AG08395 (cell line): ENCODE results near the gene MYRFL.
A peak's percentile ranks its signal among the peaks of the same experiment; 100 is the strongest.
"Not testable (repeated sequence)": the region's sequence is repeated elsewhere in the genome, so short reads cannot be mapped to it uniquely, and the experiment has no call there.

Experiments
- DNase-seq: peaks from one replicate; pipeline ENCODE4 v3.0.0; 2012; ENCODE audit warnings: mixed read lengths, low spot score

Gene MYRFL

DNA sequence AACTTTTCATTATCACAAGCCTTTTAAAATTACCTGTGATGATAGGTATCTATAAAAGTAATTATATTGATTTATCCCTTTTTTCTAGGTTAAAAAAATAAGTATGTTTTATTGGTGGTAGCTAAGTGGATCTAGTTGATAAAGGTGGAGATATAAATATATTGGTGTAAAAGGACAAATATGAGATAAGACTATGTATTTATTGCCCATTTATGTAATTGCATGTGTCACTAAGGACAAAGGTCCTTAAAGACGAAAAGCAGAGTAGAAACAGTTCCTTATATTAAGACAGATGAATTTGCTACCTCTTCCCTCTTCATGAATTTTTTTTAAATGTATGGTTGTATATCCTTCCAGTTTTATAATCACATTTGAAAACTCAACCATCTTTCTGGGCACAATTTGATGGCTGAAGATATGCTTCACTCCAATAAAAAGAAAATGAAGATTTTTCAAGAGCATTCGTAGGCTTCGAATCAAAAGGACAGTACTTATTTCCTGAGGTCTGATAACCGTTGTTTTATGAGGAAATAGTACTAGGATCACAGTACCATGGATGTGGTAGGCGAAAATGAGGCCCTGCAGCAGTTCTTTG lies at the start of gene MYRFL:
Gene MYRFL, plus strand, starts transcription at position 262 of the 595 bp plus-strand sequence. Its CDS starts 291 bp downstream, at position 553.
- no peak for DNase-seq

DNA sequence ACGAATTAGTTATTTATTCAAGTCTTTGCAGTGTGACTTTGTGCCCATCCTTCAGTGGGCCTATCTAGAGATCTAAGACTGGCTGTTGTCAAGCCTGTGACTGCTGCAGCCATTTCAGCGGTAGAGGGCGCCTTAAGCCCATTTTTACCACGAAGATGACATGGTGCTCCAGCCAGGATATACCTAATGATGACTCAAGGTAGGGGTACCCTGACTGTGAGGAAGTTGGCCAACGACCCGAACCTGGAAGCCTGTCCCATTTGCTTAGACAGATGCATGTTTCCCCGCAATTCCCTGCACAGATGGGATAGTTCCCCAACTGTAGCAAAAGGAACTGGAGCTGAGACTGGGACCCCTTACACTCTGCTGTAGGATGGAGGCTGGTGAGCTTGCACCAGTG lies 45.1 kb upstream of the MYRFL start:
- peak; percentile 10 for DNase-seq

DNA sequence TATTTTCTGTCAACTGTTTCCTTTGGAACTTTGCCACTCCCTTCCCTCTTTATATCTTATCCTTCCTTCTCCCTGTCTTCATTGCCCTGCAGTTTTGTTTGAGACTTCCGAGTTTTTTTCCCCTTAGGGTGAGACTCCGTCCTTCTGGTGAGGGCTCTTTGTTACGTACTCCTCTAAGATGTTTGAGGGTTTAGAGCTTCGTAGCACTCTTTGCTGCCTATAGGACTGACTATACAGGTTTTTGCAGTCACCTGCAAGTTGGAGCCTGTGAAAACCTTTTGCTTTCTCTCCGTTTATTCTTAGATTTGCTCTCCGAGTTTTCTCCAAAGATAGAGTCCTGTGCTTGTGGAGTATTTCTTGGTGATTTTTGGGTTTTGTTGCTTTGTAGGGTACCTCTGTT lies 41.7 kb upstream of the MYRFL start:
- no peak for DNase-seq

DNA sequence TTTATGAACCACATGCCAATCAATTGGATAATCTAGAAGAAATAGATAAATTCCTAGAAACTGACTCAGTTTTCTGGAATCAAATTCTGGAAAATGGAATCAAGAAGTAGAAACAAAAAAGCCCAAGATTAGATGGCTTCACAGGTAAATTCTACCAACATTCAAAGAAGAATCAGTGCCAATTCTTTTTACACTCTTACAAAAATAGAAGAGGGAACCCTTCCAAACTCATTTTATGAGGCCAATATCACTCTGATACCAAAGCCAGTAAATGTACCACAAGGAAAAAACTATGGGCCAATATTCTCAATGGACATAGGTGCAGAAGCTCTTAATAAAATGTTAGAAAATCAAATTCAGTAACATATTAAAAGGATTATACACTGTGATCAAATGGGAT lies 35.7 kb upstream of the MYRFL start:
- DNase-seq: no peak

DNA sequence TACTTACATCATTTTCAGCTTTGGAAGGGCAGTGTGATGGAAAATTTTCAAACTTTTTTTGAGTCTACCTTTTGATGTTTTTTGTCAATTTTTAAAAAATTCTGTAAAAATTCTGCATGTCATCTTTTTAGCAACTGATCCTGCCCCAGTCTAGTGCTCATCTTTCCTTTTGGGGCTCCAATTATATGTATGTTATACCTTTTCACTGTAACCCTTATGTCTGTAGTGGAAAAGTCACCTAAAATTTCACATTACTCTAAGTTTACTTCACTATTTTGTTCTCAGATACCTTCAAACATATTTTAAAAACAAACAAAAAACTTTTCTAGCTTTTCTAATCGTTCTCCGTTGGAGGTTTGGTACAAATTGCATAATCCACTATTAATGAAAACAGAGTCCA lies 32.5 kb upstream of the MYRFL start:
- DNase-seq: no peak

DNA sequence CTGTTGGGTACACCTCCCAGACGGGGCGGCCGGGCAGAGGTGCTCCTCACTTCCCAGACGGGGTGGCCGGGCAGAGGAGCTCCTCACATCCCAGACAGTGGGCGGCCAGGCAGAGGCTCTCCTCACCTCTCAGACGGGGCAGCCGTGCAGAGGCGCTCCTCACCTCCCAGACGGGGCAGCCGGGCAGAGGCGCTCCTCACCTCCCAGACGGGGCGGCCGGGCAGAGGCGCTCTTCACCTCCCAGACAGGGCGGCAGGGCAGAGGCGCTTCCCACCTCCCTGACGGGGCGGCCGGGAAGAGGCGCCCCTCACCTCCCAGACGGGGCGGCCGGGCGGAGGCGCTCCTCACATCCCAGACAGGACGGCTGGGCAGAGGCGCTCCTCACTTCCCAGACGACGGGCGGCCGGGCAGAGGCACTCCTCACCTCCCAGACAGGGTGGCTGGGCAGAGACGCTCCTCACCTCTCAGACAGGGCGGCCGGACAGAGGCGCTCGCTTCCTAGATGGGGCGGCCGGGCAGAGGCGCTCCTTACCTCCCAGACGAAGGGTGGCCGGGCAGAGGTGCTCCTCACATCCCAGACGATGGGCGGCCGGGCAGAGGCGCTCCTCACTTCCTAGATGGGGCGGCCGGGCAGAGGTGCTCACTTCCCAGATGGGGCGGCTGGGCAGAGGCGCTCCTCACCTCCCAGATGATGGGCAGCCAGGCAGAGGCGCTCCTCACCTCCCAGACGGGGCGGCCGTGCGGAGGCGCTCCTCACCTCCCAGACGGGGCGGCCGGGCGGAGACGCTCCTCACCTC lies 17.7 kb upstream of the MYRFL start:
- DNase-seq: not testable (repeated sequence)

DNA sequence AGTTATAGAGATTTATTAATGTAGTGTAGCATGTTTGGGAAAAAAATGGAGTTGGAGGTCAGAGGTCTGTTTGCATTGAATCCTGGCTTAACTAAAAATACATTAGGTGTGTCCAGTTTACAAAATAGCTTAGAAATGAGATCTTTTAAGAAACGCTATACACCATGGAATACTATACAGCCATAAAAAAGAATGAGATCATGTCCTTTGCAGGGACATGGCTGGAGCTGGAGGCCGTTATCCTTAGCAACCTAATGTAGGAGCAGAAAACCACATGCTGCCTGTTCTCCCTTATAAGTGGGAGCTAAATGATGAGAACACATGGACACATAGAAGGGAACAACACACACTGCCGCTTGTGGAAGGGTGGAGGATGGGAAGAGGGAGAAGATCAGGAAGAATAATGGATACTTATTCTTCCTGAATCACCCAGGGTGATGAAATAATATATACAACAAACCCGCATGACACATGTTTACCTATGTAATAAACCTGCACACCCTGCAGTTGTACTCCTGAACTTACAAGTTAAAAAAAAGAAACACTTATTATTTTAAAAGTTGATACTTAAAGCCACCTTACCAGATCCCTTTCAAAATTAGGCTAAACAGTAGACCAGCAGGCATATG lies 14.0 kb upstream of the MYRFL start:
- no peak for DNase-seq

DNA sequence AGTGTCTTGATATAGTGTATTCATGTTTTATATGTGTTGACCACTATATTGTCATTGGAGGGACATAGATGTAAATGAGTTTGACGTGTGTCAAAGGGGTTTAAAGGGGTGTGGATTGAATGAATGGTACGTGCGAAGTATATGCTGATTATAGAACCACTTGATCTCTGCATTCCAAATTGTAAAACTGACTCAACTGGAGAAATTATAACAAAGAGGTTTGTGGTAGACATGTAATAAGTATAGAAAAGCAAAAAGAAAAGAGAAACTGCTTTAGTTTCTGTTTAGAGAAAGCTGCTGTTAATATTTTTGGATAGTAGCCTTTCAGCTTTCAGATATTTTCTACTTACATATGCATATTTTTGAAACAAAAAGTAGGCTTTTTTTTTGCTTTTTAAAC lies 8.9 kb upstream of the MYRFL start:
- DNase-seq: no peak

DNA sequence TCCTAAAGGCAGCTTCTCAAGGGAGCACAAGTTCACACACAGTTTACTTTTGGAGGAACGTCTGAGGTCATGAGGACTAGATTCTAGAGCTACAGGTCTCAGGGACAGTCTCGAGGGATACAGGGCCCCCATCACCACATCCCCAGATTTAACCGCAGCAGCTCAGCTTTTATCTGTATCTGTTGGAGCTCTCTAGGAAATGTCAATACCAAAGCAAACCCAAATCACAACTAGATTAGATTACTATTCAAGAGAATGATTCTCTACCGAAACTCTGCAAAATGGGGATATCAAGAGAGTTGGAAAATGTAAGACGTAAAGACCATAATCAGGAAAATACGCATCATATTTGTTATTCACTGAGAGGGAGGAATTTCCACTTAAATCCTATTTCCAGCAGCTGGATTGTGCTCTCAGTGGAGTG lies 4.0 kb upstream of the MYRFL start:
- no peak for DNase-seq

DNA sequence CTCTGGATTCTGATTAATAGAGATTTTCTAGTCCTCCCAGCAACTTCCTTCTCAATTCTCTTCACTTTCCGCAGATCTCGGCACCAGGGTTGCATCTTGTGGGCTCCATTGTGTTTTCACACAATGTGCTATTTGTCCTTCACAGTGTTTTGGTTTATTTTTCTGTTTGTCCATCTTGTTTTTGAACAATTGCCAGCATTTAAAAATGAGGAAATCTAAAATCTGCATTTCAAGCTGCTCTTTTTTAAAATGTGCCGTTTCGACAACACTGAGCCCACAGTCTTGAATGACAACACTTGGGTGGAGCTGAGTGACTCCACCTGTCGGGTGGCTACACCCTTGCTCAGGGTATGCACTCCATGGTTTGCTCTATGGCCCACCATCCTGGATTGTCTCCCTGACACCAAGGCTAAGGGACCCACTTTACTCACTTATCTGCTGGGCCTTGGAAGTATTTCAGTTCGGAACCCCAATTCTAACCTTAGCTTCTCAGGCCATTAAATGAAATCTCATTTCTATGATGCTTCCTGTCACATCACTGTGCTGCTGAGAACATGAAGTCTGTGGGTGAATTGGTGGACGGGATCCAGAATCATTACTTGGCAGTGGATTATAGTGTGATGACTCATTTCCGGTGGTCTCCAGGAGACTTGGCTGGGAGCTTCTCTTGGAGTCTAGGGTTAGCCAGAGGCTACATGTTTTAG lies 3.4 kb upstream of the MYRFL start:
- no peak for DNase-seq

DNA sequence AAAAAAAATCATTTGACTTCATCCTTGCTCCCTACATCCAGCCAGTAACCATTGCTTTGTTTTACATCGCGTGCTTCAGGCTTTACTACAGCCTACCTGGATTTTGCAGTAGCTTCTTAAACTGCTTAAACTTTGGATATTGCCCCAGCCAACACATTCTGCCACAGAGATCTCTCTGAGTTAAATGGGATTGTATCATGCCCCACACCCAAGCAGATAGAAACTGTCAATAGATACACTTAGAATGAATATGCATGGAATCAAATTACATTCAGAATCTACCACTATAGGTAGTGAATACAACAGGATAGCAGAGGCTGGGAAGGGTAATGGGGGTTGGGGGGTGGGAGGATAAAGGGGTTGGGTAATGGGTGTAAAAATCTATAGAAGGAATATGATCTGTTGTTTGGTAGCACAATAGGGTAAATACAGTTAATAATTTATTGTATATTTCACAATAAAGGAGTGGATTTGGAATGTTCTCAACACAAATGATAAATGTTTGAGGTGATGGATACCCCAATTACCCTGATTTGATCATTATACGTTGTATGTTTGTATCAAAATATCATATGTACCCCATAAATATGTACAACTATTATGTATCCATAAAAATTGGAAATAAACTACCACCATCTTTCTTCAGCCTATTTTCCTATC lies 2.7 kb upstream of the MYRFL start:
- no peak for DNase-seq

DNA sequence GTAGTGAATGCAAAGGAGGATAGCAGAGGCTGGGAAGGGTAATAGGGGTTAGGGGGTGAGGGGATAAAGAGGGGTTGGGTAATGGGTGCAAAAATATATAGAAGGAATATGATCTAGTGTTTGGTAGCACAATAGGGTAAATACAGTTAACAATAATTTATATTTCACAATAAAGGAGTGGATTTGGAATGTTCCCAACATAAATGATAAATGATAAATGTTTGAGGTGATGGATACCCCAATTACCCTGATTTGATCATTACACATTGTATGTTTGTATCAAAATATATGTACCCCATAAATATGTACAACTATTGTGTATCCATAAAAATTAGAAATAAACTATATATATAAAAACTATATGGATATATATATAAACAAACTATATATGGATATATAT lies 999 bp upstream of the MYRFL start:
- no peak for DNase-seq

DNA sequence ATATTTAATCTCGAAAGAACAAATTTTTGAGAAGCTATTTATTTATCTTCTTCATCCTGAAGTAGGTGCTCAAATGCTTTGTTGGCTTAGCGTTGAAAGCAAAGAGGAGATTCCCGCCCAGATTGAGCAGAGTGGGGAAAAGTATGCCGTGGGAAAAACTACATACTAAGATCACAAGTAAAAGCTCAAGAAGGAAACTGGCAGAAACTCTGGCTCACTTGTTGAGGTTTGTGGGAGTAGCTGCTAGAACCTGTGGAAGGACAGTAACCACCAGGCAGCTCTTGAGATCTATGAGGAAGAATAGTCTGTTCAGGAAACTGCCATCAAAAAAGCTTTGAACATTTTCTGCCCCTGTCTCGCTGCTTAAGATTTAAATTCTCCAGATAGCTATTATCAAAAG lies 3.9 kb downstream of the MYRFL start:
- no peak for DNase-seq

DNA sequence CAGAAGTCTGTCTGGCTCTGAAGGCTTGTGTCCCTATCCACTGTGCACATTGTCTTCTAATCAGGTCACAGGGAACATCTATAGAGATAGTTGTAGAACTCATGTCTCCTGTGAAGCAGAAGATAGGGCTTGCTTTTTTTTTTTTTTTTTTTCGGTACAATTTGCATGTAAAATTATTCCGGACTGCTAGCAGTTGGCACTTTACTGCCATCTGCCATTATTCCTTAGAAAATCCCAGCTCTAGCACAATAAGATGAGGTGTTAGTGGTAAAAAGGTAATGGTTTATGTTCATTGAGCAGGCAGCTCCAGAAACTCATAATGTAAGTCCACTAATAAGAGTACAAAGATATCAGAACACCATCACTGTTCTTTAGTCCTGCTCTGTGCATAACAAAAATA lies 8.7 kb downstream of the MYRFL start:
- no peak for DNase-seq

DNA sequence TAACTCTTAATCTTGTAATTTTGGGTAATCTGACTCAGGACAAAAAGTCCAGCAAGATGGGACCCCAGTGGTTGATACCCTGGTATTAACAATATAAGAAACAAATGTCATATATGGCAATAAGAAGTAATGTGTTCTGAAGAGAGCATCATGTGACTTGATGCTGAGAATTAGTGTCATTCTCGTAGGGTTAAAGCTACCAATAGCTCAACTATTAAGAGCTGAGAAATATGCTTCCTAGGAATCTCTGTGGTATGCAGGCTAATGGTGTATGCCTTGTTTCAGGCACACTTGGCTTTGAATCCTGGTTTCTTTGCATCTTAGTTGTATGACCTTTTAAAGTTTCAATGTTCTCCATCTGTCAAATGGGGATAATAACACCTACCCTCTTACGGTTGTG lies 9.1 kb downstream of the MYRFL start:
- no peak for DNase-seq

DNA sequence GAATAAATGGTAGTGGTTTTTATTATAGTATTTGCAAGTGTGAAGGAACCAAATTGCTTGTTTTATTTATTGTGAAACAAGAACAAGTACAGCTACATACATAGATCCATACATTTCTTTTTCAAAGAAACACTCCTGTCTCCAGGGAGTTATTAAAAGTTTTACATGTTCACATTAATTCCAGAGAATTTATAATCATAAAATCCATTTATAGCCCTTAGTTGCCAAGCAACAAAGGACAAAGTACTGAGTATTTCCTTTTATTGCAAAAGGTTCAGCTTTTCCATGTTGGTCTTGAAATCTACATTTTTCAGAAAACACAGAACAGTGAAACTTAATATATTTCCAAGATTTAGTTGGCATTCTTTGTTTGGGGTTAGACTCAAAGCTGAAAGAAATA lies 9.5 kb downstream of the MYRFL start:
- no peak for DNase-seq

DNA sequence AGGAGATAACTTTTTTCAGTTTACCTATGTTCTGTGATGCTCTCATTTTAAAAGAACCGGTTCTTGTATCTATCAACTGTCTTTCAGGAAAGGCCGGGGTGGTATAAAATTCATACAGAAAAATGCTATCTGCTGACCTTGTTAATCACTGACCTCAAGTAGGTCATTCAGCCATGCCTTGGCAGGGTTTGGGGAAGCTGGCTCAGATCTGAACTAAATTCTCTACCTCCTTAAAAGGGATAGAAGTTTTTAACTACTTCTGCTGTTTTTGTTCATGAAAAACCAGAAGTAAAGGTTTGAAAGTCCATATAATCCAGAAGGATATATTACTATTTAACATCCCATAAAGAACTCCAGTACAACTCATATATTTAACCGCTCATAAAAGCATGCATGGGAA lies 10.1 kb downstream of the MYRFL start:
- no peak for DNase-seq

DNA sequence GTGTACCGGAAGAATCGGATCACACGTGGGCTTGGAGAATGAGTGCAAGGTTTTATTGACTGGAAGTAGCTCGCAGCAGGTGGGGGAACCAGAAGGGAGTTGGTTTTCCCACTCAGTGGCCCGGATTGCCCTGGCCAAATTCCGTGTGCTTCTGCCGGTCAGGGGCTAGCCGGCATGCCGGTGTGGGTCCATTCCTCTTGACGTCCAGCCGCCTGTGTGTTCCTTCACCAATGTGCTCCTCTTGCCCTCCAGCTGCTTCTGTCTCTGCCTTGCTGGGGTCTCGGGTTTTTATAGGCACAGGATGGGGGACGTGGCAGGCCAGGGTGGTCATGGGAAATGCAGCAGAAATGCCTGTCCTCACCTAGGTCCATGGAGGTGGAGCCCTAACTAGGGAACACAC lies 11.0 kb downstream of the MYRFL start:
- no peak for DNase-seq

DNA sequence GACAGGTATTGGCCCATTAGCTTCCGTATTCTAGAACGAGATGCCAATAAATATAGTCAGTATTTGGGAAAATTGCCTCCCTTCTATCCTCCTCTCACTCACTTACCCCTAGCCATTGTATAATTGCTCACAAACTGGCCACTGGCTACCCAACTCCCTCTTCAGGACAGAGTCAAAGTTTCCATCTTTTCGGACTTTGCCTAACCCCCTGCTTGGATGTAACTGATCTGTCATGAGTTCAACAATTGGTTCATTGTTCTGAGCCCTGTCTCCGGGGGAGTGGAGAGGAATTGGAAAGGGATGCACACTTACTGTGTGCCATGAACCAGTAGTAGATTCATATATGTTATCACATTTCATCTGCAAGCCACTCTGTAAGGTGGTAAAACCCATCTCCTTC lies 12.2 kb downstream of the MYRFL start:
- no peak for DNase-seq

DNA sequence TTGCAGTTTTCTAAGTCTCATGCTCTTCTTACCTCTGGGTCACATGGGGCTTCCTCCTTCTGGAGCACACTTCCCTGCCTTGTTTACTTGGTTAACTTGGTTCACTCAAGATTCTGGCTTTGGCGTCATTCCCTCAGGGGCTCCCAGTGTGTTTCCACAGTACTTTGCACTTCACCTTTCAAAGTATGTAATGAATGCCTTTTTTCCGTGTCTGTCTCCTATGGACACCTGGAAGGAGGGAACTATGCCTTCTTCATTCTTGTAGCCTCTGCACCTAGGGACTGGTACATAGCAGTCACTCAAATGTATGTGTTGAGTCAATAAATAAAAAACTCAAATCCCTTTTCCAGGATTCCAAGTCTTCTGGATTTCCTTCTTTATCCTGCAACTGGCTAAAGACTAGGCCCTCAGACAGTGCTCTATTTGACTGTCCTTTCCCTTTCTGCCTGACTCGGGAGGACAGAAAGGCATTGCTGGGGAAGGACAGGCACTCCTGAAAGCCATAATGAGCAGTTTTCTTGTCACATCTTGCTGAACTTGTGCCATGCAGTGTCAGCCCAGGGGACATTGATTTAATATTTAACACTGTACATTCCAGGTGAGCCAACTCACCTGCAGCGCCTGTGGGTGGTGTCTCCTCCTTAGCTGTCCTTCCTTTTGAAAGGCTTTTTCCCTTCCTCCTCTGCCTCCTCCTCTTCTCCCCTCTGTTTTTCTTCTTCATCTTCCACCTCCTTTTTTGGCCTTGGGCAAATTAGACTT lies 12.8 kb downstream of the MYRFL start:
- DNase-seq: no peak

DNA sequence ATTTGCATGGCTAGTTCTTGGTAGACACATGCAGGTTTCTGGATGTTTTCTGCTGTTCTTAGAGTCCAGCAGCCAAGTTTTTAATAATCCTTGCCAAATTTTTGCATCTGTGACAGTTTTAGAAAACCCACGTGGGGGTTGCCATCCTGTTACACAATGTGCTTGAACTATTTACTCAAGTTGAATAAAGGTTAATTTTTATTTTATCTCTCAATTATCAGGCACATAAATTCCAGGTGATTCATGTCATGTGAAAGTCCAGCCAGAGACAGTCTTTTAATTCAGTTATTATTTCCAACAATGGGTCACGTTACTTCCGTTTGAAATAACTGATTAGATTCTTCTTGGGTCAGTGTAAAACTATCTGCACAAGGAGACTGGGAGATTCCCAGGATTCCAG lies 15.7 kb downstream of the MYRFL start:
- no peak for DNase-seq

DNA sequence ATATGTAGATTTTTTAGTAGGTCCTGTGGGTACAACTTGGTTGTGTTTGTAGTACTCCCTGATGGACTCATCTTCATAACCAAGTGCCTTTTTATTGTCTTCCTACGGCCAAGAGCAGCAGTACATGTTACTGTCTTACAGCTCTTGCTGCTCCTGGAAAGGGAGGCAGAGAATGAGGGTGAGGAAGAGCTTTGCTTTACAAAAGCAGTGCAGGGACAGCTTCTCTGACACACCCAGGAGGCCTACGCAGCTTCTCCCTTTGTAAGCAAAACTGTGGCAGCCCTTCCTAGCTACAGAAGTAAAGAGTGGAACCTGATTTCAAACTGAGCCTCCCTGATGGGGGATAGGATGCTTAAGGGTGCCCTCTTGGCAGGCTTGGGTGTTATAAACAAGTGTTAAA lies 18.6 kb downstream of the MYRFL start:
- DNase-seq: no peak
